K562 (cell line): ENCODE measurements around the gene PLXNA2. TPM values are rescaled to one million over a fixed set of nuclear protein-coding genes. Genes with fewer than 3 reads are reported as not detected.

Experiments used
- ATAC-seq: fragments of 200-7000 bp; cut with Tn5 transposase; 3 replicates; pipeline ENCODE4 v1.9.1; 2020; ENCODE audit warnings: moderate library complexity
- BruUV-seq: library from RNA; stranded (reverse); fragments of 400-500 nt; replicated peaks from 2 replicates; lab custom pipeline; 2021; lab: Mats Ljungman, UMichigan
- CTCF ChIA-PET: fragments of 300-600 bp; formaldehyde crosslinking; extraction: SDS; loops from one replicate; lab custom pipeline; 2021; ENCODE audit warnings: low intra/inter-chr PET ratio; lab: Yijun Ruan, JAX
- POLR2A ChIA-PET: fragments of 300-600, 350-650 bp; sonication (Branson Sonifier 250); formaldehyde crosslinking; extraction: SDS; loops from one replicate; lab custom pipeline; 2021; ENCODE audit warnings: antibody characterized with exemption, inconsistent platforms; lab: Yijun Ruan, JAX
- DNase-seq, 4 experiments: peaks; one replicate each; pipeline versions ENCODE4 v3.0.0 to v3.0.0-alpha.2; 2011 to 2018; ENCODE audit warnings: low spot score in 3 of 4, mixed read lengths in 3 of 4; ENCODE audit errors: extremely low read depth in 1 of 4
- FAIRE-seq: peaks from 2 replicates; lab custom pipeline; 2011; peaks lifted over from hg19 to GRCh38; lab: Jason Lieb, UNC
- H2AFZ ChIP-seq: 2 replicates; pipeline ENCODE4 v1.6.0; 2011; ENCODE audit warnings: low read depth, low read length, control low read depth, inconsistent platforms
- H3K27ac ChIP-seq: fragments of 200-600 bp; 3 replicates; pipeline ENCODE4 v1.8.0; 2011; ENCODE audit warnings: low read depth, mild to moderate bottlenecking, control low read depth, inconsistent platforms, low read length, moderate library complexity, mixed read lengths; ENCODE audit errors: extremely low read depth
- H3K27me3 ChIP-seq, 2 experiments: fragments of 300-600 bp in 1 of 2; 2 replicates in 1 of 2; 3 replicates in 1 of 2; pipeline versions ENCODE4 v1.6.0 to v1.8.0; 2011; ENCODE audit warnings: inconsistent platforms in 2 of 2, low read length in 2 of 2, mild to moderate bottlenecking in 1 of 2, mixed read lengths in 1 of 2, moderate library complexity in 1 of 2; ENCODE audit not compliant: control insufficient read depth in 2 of 2, insufficient read depth in 2 of 2
- H3K36me3 ChIP-seq: fragments of 300-600 bp; 3 replicates; pipeline ENCODE4 v1.8.0; 2011; ENCODE audit warnings: mild to moderate bottlenecking, low read length, inconsistent platforms; ENCODE audit not compliant: control insufficient read depth, insufficient read depth
- H3K4me1 ChIP-seq, 2 experiments: fragments of 200-600 bp in 1 of 2; replicated peaks in 1 of 2; 2 replicates in 1 of 2; 3 replicates in 1 of 2; pipeline versions ENCODE4 v1.5.1 to v1.8.0; 2011; ENCODE audit warnings: inconsistent platforms in 2 of 2, low read length in 2 of 2, mild to moderate bottlenecking in 1 of 2, mixed read lengths in 1 of 2, moderate library complexity in 1 of 2; ENCODE audit not compliant: control insufficient read depth in 2 of 2, insufficient read depth in 2 of 2
- H3K4me2 ChIP-seq: 2 replicates; pipeline ENCODE4 v1.6.1; 2011; ENCODE audit warnings: low read length, control low read depth, inconsistent platforms, mixed read lengths; ENCODE audit not compliant: insufficient read depth
- H3K4me3 ChIP-seq: fragments of 200-600 bp; sonication (generic), shearing (Covaris generic); 2 replicates; pipeline ENCODE4 v1.5.1; 2016; ENCODE audit warnings: control low read depth, inconsistent platforms
- H3K79me2 ChIP-seq: fragments of 200-600 bp; 3 replicates; pipeline ENCODE4 v1.8.0; 2011; ENCODE audit warnings: low read length, inconsistent platforms; ENCODE audit not compliant: control insufficient read depth, insufficient read depth
- H3K9ac ChIP-seq, 2 experiments: 2 replicates each; pipeline versions ENCODE4 v1.6.0 to v1.6.1; 2011; ENCODE audit warnings: low read depth in 2 of 2, low read length in 2 of 2, control low read depth in 1 of 2, inconsistent platforms in 1 of 2, mild to moderate bottlenecking in 1 of 2, mixed read lengths in 1 of 2; ENCODE audit not compliant: insufficient read depth in 1 of 2
- H3K9me1 ChIP-seq: one replicate; pipeline ENCODE4 v1.6.0; 2011; ENCODE audit warnings: inconsistent platforms, mild to moderate bottlenecking, low read length, moderate library complexity; ENCODE audit not compliant: control insufficient read depth, insufficient read depth
- H3K9me3 ChIP-seq: replicated peaks from 2 replicates; pipeline ENCODE4 v1.5.1; 2011; ENCODE audit warnings: low read depth, low read length, inconsistent platforms; ENCODE audit not compliant: control insufficient read depth, insufficient read depth
- H4K20me1 ChIP-seq: replicated peaks from 2 replicates; pipeline ENCODE4 v1.6.1; 2011; ENCODE audit warnings: low read length, inconsistent platforms, mixed read lengths; ENCODE audit not compliant: control insufficient read depth, insufficient read depth
- ATF3 ChIP-seq, 2 experiments: fragments of 450-650 bp in 1 of 2; sonication (generic) in 1 of 2; formaldehyde crosslinking in 1 of 2; IDR thresholded peaks in 1 of 2; conservative IDR thresholded peaks in 1 of 2; 2 replicates each; pipeline versions ENCODE4 v1.6.1 to v1.8.1; 2016 to 2023; ENCODE audit warnings: mild to moderate bottlenecking in 2 of 2, moderate library complexity in 2 of 2, inconsistent platforms in 1 of 2, missing genetic modification reagents in 1 of 2
- FOSL1 ChIP-seq: fragments of 200-800 bp; sonication (Bioruptor generic); conservative IDR thresholded peaks from 2 replicates; pipeline ENCODE4 v1.6.1; 2016; ENCODE audit warnings: missing genetic modification characterization, missing compliant biosample characterization
- GTF2E2 ChIP-seq: fragments of 200-800 bp; sonication (Bioruptor generic); IDR thresholded peaks from 2 replicates; pipeline ENCODE4 v1.6.1; 2016; ENCODE audit warnings: missing genetic modification characterization, missing compliant biosample characterization
- WGBS: fragments of 100-300 bp; shearing (Covaris generic); methylation state at CpG from one replicate; pipeline ENCODE4 v1.1.6; 2016; ENCODE audit warnings: low coverage, mixed read lengths; ENCODE audit not compliant: insufficient coverage; ENCODE audit errors: missing lambda C conversion rate; 5-methylcytosine and 5-hydroxymethylcytosine counted together
- in situ Hi-C: fragments of 300-500 bp; cut with MboI; formaldehyde crosslinking; loops from 4 replicates; pipeline ENCODE4 v1.15.0; 2018; ENCODE audit warnings: inconsistent platforms, mixed read lengths
- intact Hi-C: fragments of 100-400 bp; cut with micrococcal nuclease; formaldehyde crosslinking; loops from 2 replicates; pipeline ENCODE4 v1.14.2; 2022
- polyA plus RNA-seq, 8 experiments: library from polyadenylated mRNA; depleted of rRNA in 4 of 8; stranded (reverse) in 5 of 8; unstranded in 3 of 8; fragments of >200 nt; fragmentation: Nextera tagmentation in 2 of 8; fragmentation: Illumina TruSeq in 1 of 8; extraction: Ambion mirVana in 2 of 8; extraction: Trizol in 1 of 8; gene quantifications; 2 replicates each; pipeline versions ENCODE4 v1.2.1 to v1.2.3, GENCODE V29; 2011 to 2014; ENCODE audit warnings: inconsistent platforms in 1 of 8, missing spikeins in 1 of 8
- total RNA-seq, 7 experiments: library from RNA; depleted of rRNA in 6 of 7; stranded (reverse); fragments of >200 nt in 6 of 7; fragmentation: Illumina TruSeq in 2 of 7; extraction: Trizol in 2 of 7; gene quantifications; 2 replicates each; pipeline versions ENCODE4 v1.2.1 to v1.2.3, GENCODE V29; 2011 to 2021; ENCODE audit warnings: low replicate concordance in 1 of 7

PLXNA2 gene
- total and polyA plus RNA-seq, 9 of the 15 experiments (the other 6 are each of a cell fraction or from before 2014, with no cell fraction given) = 0.01 to 1.3 (median 0.32) TPM

- Histone ChIP-seq H3K4me1 (no peaks in the 10 kb centered on the region), H3K79me2 (no peaks in the 10 kb centered on the region), H3K36me3 (no peaks in the 10 kb centered on the region), H3K27ac (no peak overlapping the region), H3K27me3 (peaks cover 31 to 71% of the 10 kb centered on the region in 2 experiments; a peak in 4 of 5 replicates), H2AFZ (no peak overlapping the region), H4K20me1 (no peaks in the 10 kb centered on the region), H3K9ac (no peak overlapping the region), H3K4me3 (no peak overlapping the region), H3K9me3 (no peaks in the 10 kb centered on the region), H3K9me1 (no peaks in the 10 kb centered on the region), H3K4me2 (no peak overlapping the region)
- ChIA-PET CTCF (no interaction called here), POLR2A (interaction anchor here (0.5 to 1.9 kb wide), 8 partner anchors 12 to 1512 kb away, joined by 3 to 4 read pairs (median 3); no protein-coding TSS in a partner anchor)
- TF ChIP-seq GTF2E2 (tag) (no peak), ATF3 (IDR thresholded peaks at IDR 0.05) (peak; percentile 59; the same call in 1 of the 2 replicates), ATF3 (CRISPR knock-in tag; conservative IDR thresholded peaks at IDR 0.05) (no peak), FOSL1 (peak; percentile 81)
- ATAC-seq (no peak), DNase-seq (no peak), FAIRE-seq (no peak)
- intact Hi-C loops = no loop called here
- no TSS peak for BruUV-seq
- in situ Hi-C loops = loop anchor here (25.0 kb wide), 1 partner anchor 1204 kb away; no protein-coding TSS in a partner anchor
- 1% methylated on average over 5 of the region's 5 CpGs for WGBS
Observed at GRCh38 chr1:208007938-208008342, 236.2 kb downstream of the PLXNA2 start.
